HG02759 (cell line): ENCODE results near the gene FAM118A.
A peak's percentile ranks its signal among the peaks of the same experiment; 100 is the strongest.
"Not testable (repeated sequence)": the region's sequence is repeated elsewhere in the genome, so short reads cannot be mapped to it uniquely, and the experiment has no call there.

ENCODE experiments used
- ATAC-seq: cut with Tn5 transposase; IDR thresholded peaks from one replicate; pipeline ENCODE4 v1.9.1; 2021; ENCODE audit warnings: mild to moderate bottlenecking, moderate library complexity; ENCODE audit not compliant: unreplicated experiment

The FAM118A gene

GRCh38 chr22:45308391-45308956 lies 1.3 kb upstream of the FAM118A start:
- no peak for ATAC-seq

- ATAC-seq: no peak
Observed at GRCh38 chr22:45308957-45309421, 745 bp upstream of the FAM118A start.

DNA sequence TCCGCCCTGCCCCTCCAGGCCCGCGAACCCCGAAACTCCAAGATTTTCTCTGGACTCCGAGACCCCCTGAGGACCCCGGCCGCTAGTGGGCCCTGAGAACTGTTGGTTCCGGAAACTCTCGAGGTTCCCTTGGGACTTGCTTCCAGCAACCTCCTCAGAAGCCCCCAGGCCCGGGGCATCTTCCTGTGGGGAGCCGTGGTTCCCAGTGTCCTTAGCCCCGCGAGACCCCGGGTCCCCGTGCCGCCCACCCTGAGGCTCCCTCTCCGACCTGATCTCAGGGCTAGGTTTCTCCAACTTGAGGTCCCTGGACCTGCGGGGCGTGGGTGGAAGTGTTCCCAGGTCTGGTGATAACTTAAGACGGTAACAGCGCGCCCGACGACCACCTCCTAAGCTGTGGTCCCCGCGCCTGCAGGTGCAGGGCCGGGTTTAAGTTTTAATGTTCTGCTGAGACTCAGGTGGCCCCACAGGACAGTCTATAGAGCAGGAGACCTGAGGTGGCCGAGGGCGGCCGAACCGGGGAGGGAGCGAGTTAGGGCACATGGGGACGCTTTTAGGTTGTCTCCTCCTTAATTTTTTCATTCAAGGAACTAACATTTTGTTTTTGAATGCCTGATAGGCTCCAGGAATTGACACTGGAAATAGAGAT lies 720 bp downstream of the FAM118A start:
- ATAC-seq: no peak

GRCh38 chr22:45310977-45311531 lies 1.3 kb downstream of the FAM118A start:
- no peak for ATAC-seq

DNA sequence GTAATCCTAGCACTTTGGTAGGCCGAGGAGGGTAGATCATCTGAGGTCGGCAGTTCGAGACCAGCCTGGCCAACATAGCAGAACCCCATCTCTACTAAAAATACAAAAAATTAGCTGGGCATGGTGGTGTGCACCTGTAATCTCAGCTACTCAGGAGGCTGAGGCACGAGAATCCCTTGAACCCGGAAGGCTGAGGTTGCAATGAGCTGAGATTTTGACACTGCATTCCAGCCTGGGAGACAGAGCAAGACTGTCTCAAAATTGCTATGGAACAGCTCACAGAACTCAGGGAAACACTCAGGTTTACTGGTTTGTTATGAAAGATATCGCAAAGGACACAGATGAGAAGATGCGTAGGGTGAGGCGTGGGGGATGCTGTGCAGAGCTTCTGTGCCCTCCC lies 2.7 kb downstream of the FAM118A start:
- ATAC-seq: no peak

GRCh38 chr22:45312856-45313255 lies 3.1 kb downstream of the FAM118A start:
- ATAC-seq: no peak

- no peak for ATAC-seq
Observed at GRCh38 chr22:45314054-45314721, 4.5 kb downstream of the FAM118A start.

DNA sequence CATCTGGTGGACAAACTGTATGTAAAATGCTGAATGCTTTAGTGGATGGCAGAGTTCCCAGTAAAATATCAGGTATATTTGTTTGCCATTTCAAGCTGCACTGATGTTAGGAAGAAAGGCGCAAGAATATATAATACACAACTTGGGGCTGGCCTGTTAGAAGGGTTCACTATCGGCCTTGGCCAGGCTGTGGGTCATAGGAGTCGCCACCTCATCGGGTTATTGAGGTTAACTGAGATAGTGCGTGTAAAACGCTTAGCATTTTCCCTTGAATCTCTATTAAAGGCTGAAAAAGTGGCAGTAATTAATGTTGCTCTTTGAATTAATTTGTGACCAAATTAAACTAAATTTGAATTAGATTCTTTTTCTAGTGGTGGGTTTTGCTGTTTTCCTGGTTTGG lies 5.1 kb downstream of the FAM118A start:
- ATAC-seq: no peak

GRCh38 chr22:45316796-45317526 lies 7.2 kb downstream of the FAM118A start:
- ATAC-seq: no peak

DNA sequence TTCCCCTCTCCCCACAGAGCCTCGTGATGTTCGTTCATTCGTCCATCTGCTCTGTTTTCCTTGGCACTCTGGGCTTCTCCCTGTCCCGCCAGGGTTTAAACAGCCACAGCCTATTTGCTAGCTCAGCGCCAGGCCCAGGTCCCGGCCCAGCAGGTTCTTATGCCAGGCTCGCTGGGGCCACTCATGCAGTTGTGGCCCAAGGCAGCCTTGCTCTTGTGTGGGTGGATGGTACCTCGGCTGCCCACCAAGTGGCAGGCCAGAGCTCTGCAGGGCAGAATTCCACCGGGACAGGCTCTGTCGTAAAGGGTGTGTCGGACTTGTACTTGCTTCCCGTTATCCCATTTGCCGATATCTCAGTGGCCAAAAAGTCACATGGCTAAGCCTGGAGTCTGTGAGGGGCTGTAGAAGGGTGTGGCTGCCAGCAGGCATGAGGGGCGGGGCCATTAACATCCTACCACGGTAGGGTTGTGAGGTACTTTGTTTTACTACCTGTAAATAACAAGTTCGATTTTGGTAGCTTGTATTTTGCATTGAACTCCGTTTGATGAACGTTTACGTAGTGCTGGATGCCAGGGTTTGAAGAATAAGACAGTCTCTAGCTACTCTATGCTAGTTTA lies 7.9 kb downstream of the FAM118A start:
- peak; percentile 5 for ATAC-seq

GRCh38 chr22:45318168-45318557 lies 8.4 kb downstream of the FAM118A start:
- peak; percentile 74 for ATAC-seq

- ATAC-seq: peak; percentile 35
Observed at GRCh38 chr22:45318558-45319323, 9.0 kb downstream of the FAM118A start.

DNA sequence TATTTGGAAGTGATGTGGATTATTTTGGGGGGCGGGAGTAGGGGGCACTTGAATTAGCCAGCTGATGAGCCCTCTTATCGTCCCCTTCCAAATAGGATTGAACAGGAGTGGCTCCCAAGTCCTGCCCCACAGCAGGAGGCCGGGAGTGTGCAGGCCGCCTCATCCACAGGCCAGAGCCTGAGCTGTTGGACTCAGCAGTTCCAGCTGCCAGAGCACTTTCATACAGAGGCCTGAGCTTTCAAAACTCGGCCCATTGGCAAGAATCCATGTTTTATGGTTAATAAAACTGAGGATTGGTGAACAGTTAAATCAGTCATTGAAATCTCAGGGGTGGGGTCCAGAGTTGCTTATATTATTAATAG lies 9.6 kb downstream of the FAM118A start:
- ATAC-seq: no peak

GRCh38 chr22:45320357-45320976 lies 10.7 kb downstream of the FAM118A start:
- no peak for ATAC-seq

- no peak for ATAC-seq
Observed at GRCh38 chr22:45321827-45322226, 12.1 kb downstream of the FAM118A start.

DNA sequence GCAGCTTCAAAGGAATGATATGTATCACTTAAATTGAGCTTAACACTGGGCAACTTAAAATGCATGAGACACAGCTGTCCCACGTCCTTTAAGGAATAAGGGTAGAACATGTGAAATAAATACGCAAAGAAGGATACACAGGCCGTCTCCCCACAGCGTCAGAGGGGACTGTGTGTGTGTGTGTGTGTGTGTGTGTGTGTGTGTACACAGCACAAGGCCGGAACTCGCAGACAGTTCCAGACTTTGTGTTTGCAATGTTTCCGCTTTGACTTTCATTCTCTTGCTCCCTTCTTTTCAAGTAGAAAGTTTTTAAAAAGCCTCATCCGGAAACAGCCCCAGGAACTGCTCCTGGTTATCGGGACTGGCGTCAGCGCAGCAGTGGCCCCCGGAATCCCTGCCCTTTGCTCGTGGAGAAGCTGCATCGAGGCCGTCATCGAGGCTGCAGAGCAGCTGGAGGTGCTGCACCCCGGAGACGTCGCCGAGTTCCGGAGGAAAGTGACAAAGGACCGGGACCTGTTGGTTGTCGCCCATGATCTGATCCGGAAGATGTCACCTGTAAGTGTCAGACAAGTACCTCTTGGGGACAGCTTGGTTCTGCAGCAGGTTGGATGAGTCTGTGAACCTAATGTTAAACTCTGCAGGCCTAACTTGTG lies 13.3 kb downstream of the FAM118A start:
- ATAC-seq: no peak

DNA sequence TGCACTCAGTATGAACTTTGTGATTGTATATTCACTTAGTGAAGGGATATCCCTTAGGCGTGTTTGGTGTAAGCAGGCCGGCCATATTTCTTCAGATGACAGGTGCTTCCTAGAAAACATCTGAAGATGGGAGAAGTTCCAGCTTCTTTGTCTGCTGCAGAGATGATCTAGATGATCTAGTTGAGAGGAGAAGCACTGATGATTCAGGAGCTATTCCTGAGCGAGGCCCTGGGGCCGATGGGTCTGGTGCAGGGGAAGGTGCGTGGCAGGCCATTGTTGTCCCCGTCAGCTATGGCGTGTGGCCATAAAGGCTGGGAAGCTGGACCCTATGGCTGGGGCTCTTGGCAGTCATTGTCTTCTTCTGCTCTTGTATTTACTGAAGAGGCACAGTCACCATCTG lies 14.0 kb downstream of the FAM118A start:
- ATAC-seq: no peak

- ATAC-seq: no peak
Observed at GRCh38 chr22:45324311-45324711, 14.6 kb downstream of the FAM118A start.

GRCh38 chr22:45328261-45328660 lies 18.5 kb downstream of the FAM118A start:
- ATAC-seq: not testable (repeated sequence)
